ENCODE measurements around the gene LOC128125822.

LOC128125822 gene

DNA sequence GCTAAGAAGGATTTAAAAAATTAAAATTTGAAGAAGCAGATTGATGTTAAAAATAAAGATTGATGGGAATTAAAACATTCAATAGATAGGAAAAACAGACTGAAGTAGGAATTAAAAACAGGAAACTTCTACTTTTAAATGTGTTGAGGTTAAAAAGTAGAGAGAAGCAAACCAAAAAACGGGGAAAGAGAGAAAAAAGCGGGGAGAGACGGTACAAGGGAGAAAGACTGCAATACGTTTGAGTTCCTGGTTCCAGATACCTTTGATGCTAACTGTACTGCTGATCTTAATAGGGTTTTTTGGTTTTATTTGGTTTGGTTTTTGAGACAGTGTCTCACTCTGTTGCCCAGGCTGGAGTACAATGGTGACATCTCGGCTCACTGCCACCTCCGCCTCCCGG, 27.0 kb downstream of the LOC128125822 start:
- Histone ChIP-seq H3F3A (ENCODE audit: low read depth) (peaks cover 5% of the 10 kb centered on the region), H3K4me2 (peak overlapping the region; percentile 81), H4K20me1 (ENCODE audit: low read depth) (no peaks in the 10 kb centered on the region), H3K36me3 (no peaks in the 10 kb centered on the region), H3K4me3 (no peak overlapping the region), H3K4me1 (peaks cover 3% of the 10 kb centered on the region), H2AFZ (replicated peaks) (peak overlapping the region; percentile 100), H3K9ac (no peak overlapping the region), H3K27me3 (no peaks in the 10 kb centered on the region), H3K27ac (no peak overlapping the region), H3K79me2 (ENCODE audit: low read depth) (no peaks in the 10 kb centered on the region), H3K9me3 (ENCODE audit: low read depth) (no peaks in the 10 kb centered on the region)
- peaks cover 2% of the 10 kb centered on the region for H3K27me3 Mint-ChIP-seq (ENCODE audit: insufficient read depth, low read depth)
- DNase-seq (ENCODE audit: low spot score): no peak
- no peak overlapping the region for H3K27ac Mint-ChIP-seq
- H3K4me3 Mint-ChIP-seq: peak overlapping the region; percentile 88
- no peak for TF ChIP-seq EZH2 (IDR thresholded peaks at IDR 0.05)
- TF ChIP-seq, protein P1, sequence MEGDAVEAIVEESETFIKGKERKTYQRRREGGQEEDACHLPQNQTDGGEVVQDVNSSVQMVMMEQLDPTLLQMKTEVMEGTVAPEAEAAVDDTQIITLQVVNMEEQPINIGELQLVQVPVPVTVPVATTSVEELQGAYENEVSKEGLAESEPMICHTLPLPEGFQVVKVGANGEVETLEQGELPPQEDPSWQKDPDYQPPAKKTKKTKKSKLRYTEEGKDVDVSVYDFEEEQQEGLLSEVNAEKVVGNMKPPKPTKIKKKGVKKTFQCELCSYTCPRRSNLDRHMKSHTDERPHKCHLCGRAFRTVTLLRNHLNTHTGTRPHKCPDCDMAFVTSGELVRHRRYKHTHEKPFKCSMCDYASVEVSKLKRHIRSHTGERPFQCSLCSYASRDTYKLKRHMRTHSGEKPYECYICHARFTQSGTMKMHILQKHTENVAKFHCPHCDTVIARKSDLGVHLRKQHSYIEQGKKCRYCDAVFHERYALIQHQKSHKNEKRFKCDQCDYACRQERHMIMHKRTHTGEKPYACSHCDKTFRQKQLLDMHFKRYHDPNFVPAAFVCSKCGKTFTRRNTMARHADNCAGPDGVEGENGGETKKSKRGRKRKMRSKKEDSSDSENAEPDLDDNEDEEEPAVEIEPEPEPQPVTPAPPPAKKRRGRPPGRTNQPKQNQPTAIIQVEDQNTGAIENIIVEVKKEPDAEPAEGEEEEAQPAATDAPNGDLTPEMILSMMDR (IDR thresholded peaks at IDR 0.05): no peak
- no peak for TF ChIP-seq EZH2phosphoT487 (IDR thresholded peaks at IDR 0.05)
- no peaks in the 10 kb centered on the region for H3K9me3 Mint-ChIP-seq
- H3K4me1 Mint-ChIP-seq: peaks cover 10% of the 10 kb centered on the region
- no peaks in the 10 kb centered on the region for H3K36me3 Mint-ChIP-seq

DNA sequence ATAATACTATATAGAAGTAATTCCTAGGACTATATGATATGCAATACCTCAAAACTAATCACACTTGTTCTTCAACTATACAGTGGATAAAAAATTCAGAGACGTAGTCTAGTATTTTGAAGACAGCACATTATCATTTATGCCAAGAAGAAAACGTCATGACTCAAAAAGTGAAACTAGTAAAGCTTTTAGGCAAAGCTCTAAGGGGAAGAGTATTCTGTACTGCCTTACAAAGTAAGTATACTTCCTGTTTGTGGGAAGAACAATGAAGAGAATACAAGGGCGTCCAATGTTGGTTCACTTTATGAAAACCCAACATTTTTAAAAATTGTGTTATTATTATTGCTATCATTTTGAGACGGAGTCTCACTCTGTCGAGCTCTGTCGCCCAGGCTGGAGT, 27.9 kb downstream of the LOC128125822 start:
- no peak for DNase-seq (ENCODE audit: low spot score)
- Histone ChIP-seq H3K9ac (no peak overlapping the region), H3K27me3 (no peaks in the 10 kb centered on the region), H3K36me3 (no peaks in the 10 kb centered on the region), H3F3A (ENCODE audit: low read depth) (peaks cover 5% of the 10 kb centered on the region), H3K79me2 (ENCODE audit: low read depth) (no peaks in the 10 kb centered on the region), H3K9me3 (ENCODE audit: low read depth) (no peaks in the 10 kb centered on the region), H3K4me1 (peaks cover 3% of the 10 kb centered on the region), H2AFZ (replicated peaks) (no peak overlapping the region), H3K27ac (no peak overlapping the region), H3K4me3 (no peak overlapping the region), H3K4me2 (no peak overlapping the region), H4K20me1 (ENCODE audit: low read depth) (no peaks in the 10 kb centered on the region)
- no peak overlapping the region for H3K4me3 Mint-ChIP-seq
- no peaks in the 10 kb centered on the region for H3K9me3 Mint-ChIP-seq
- no peaks in the 10 kb centered on the region for H3K36me3 Mint-ChIP-seq
- no peak overlapping the region for H3K27ac Mint-ChIP-seq
- TF ChIP-seq EZH2 (IDR thresholded peaks at IDR 0.05) (no peak), EZH2phosphoT487 (IDR thresholded peaks at IDR 0.05) (no peak)
- TF ChIP-seq, protein P1 (IDR thresholded peaks at IDR 0.05): no peak
- peaks cover 10% of the 10 kb centered on the region for H3K4me1 Mint-ChIP-seq
- peaks cover 2% of the 10 kb centered on the region for H3K27me3 Mint-ChIP-seq (ENCODE audit: insufficient read depth, low read depth)

DNA sequence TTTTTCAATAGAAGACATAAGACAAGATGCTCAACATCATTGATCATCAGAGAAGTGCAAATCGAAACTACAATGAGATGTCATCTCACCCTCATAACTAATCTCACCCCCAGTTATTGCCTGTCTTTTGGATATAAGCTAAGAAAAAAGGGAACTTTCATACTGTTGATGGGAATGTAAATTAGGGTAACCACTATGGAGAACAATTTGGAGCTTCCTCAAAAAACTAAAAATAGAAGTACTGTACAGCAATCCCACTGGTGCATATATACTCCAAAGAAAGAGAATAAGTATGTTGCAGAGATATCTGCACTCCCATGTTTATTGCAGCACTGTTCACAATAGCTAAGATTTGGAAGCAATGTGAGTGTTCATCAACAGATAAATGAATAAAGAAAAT, 37.0 kb downstream of the LOC128125822 start:
- no peaks in the 10 kb centered on the region for H3K9me3 ChIP-seq (ENCODE audit: low read depth)
- H3K9ac ChIP-seq: no peak overlapping the region
- no peaks in the 10 kb centered on the region for H3K27me3 ChIP-seq
- Mint-ChIP-seq H3K27ac (no peak overlapping the region), H3K4me3 (no peak overlapping the region), H3K9me3 (peaks cover 2% of the 10 kb centered on the region), H3K4me1 (no peaks in the 10 kb centered on the region), H3K27me3 (ENCODE audit: insufficient read depth, low read depth) (no peaks in the 10 kb centered on the region), H3K36me3 (no peaks in the 10 kb centered on the region)
- no peak overlapping the region for H3K4me2 ChIP-seq
- no peaks in the 10 kb centered on the region for H3K36me3 ChIP-seq
- TF ChIP-seq EZH2 (IDR thresholded peaks at IDR 0.05) (no peak), EZH2phosphoT487 (IDR thresholded peaks at IDR 0.05) (no peak)
- TF ChIP-seq, protein P1 (IDR thresholded peaks at IDR 0.05): no peak
- no peaks in the 10 kb centered on the region for H4K20me1 ChIP-seq (ENCODE audit: low read depth)
- H3K4me1 ChIP-seq: no peaks in the 10 kb centered on the region
- no peak overlapping the region for H2AFZ ChIP-seq (replicated peaks)
- no peak overlapping the region for H3K4me3 ChIP-seq
- no peak for DNase-seq (ENCODE audit: low spot score)
- no peaks in the 10 kb centered on the region for H3K79me2 ChIP-seq (ENCODE audit: low read depth)
- no peaks in the 10 kb centered on the region for H3F3A ChIP-seq (ENCODE audit: low read depth)
- H3K27ac ChIP-seq: no peak overlapping the region
